Liver (tissue), 3 donors: ENCODE measurements around the gene WDFY3.

Source experiments
- CTCF ChIP-seq: fragments of 150-350 bp; IDR thresholded peaks from 2 replicates; pipeline ENCODE4 v1.5.1; 2017; ENCODE audit warnings: improper control_type of control experiment, low read depth, low read length; ENCODE audit not compliant: missing input control
- FOXA1 ChIP-seq: IDR thresholded peaks from 2 replicates; pipeline ENCODE4 v1.6.1; 2016; ENCODE audit warnings: antibody characterized with exemption
- GABPA ChIP-seq, 2 donors: IDR thresholded peaks in 1 of 2; conservative IDR thresholded peaks in 1 of 2; 2 replicates each; pipeline ENCODE4 v1.6.1; 2016; ENCODE audit warnings: antibody characterized with exemption in 2 of 2, mild to moderate bottlenecking in 1 of 2, moderate library complexity in 1 of 2
- JUND ChIP-seq, 2 donors: IDR thresholded peaks; 2 replicates each; pipeline ENCODE4 v1.6.1; 2016; ENCODE audit warnings: antibody characterized with exemption in 2 of 2
- RAD21 ChIP-seq, 2 donors: IDR thresholded peaks; 2 replicates each; pipeline ENCODE4 v1.6.1; 2016; ENCODE audit warnings: antibody characterized with exemption in 2 of 2, mild to moderate bottlenecking in 2 of 2
- SP1 ChIP-seq: IDR thresholded peaks from 2 replicates; pipeline ENCODE4 v1.6.1; 2018; ENCODE audit warnings: antibody characterized with exemption, mild to moderate bottlenecking
- TAF1 ChIP-seq: conservative IDR thresholded peaks from 2 replicates; pipeline ENCODE4 v1.6.1; 2016; ENCODE audit warnings: antibody characterized with exemption, mild to moderate bottlenecking
- ZBTB33 ChIP-seq: IDR thresholded peaks from 2 replicates; pipeline ENCODE4 v1.6.1; 2016; ENCODE audit warnings: antibody characterized with exemption
- TF ChIP-seq, protein P1 (sequence below): IDR thresholded peaks from 2 replicates; pipeline ENCODE4 v1.6.1; 2016; ENCODE audit warnings: antibody characterized with exemption, mild to moderate bottlenecking
- TF ChIP-seq, protein P2 (sequence below): IDR thresholded peaks from 2 replicates; pipeline ENCODE4 v1.6.1; 2016; ENCODE audit warnings: antibody characterized with exemption
- donor health status: healthy.
- donor health status: healthy.

- no peak for TF ChIP-seq SP1
- no peak for TF ChIP-seq ZBTB33
- TF ChIP-seq CTCF, result no peak
- no peak for TF ChIP-seq RAD21 (IDR thresholded peaks at IDR 0.05)
- no peak for TF ChIP-seq GABPA (IDR thresholded peaks at IDR 0.05 in 1 of 2, conservative IDR thresholded peaks at IDR 0.05 in 1 of 2)
- no peak for TF ChIP-seq TAF1
- TF ChIP-seq, protein P1, sequence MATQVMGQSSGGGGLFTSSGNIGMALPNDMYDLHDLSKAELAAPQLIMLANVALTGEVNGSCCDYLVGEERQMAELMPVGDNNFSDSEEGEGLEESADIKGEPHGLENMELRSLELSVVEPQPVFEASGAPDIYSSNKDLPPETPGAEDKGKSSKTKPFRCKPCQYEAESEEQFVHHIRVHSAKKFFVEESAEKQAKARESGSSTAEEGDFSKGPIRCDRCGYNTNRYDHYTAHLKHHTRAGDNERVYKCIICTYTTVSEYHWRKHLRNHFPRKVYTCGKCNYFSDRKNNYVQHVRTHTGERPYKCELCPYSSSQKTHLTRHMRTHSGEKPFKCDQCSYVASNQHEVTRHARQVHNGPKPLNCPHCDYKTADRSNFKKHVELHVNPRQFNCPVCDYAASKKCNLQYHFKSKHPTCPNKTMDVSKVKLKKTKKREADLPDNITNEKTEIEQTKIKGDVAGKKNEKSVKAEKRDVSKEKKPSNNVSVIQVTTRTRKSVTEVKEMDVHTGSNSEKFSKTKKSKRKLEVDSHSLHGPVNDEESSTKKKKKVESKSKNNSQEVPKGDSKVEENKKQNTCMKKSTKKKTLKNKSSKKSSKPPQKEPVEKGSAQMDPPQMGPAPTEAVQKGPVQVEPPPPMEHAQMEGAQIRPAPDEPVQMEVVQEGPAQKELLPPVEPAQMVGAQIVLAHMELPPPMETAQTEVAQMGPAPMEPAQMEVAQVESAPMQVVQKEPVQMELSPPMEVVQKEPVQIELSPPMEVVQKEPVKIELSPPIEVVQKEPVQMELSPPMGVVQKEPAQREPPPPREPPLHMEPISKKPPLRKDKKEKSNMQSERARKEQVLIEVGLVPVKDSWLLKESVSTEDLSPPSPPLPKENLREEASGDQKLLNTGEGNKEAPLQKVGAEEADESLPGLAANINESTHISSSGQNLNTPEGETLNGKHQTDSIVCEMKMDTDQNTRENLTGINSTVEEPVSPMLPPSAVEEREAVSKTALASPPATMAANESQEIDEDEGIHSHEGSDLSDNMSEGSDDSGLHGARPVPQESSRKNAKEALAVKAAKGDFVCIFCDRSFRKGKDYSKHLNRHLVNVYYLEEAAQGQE, result no peak
- TF ChIP-seq, protein P2, sequence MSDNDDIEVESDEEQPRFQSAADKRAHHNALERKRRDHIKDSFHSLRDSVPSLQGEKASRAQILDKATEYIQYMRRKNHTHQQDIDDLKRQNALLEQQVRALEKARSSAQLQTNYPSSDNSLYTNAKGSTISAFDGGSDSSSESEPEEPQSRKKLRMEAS, result no peak
- TF ChIP-seq JUND (IDR thresholded peaks at IDR 0.05), result no peak
- TF ChIP-seq FOXA1, result no peak
These were observed 27.4 kb downstream of the WDFY3 start for GRCh38 chr4:84939113-84939512.
